A549 (cell line): Measurements from ENCODE around the gene TNC.

Experiments used
- GATA3 ChIP-seq: IDR thresholded peaks from 2 replicates; pipeline ENCODE4 v1.6.1; 2012; ENCODE audit warnings: borderline replicate concordance
- HEYL ChIP-seq: fragments of 250-450 bp; sonication (Bioruptor Pico); IDR thresholded peaks from 2 replicates; pipeline ENCODE4 v1.8.0; 2021; ENCODE audit warnings: mild to moderate bottlenecking, moderate library complexity
- MAFK ChIP-seq: fragments of 450-650 bp; IDR thresholded peaks from 2 replicates; pipeline ENCODE4 v1.6.1; 2014; ENCODE audit not compliant: partially characterized antibody
- POLR2A ChIP-seq: IDR thresholded peaks from 2 replicates; pipeline ENCODE4 v1.6.1; 2012; ENCODE audit warnings: mild to moderate bottlenecking, low read length
- RAD21 ChIP-seq, 2 experiments: fragments of >200 bp in 1 of 2; sonication (Bioruptor Twin) in 1 of 2; formaldehyde crosslinking in 1 of 2; IDR thresholded peaks in 1 of 2; conservative IDR thresholded peaks in 1 of 2; 2 replicates in 1 of 2; 3 replicates in 1 of 2; pipeline ENCODE4 v1.6.1; 2012 to 2018; ENCODE audit warnings: inconsistent platforms in 1 of 2
- RFX5 ChIP-seq: fragments of 450-650 bp; IDR thresholded peaks from 2 replicates; pipeline ENCODE4 v1.7.1; 2014; ENCODE audit warnings: antibody characterized with exemption, mild to moderate bottlenecking, moderate library complexity
- RNF2 ChIP-seq: fragments of 200-600 bp; sonication (generic); IDR thresholded peaks from 2 replicates; pipeline ENCODE4 v1.6.1; 2016; ENCODE audit warnings: low read depth, mild to moderate bottlenecking, antibody characterized with exemption, moderate library complexity, borderline replicate concordance
- ZC3H11A ChIP-seq: fragments of 450-650 bp; IDR thresholded peaks from 2 replicates; pipeline ENCODE4 v1.6.1; 2014; ENCODE audit warnings: antibody characterized with exemption, mild to moderate bottlenecking
- TF ChIP-seq, protein P1 (sequence below): IDR thresholded peaks from 2 replicates; pipeline ENCODE4 v1.6.1; 2012
- TF ChIP-seq, protein P2 (sequence below): fragments of 200-600 bp; sonication (generic); IDR thresholded peaks from 2 replicates; pipeline ENCODE4 v1.6.1; 2016; ENCODE audit warnings: antibody characterized with exemption, mild to moderate bottlenecking, moderate library complexity

DNA sequence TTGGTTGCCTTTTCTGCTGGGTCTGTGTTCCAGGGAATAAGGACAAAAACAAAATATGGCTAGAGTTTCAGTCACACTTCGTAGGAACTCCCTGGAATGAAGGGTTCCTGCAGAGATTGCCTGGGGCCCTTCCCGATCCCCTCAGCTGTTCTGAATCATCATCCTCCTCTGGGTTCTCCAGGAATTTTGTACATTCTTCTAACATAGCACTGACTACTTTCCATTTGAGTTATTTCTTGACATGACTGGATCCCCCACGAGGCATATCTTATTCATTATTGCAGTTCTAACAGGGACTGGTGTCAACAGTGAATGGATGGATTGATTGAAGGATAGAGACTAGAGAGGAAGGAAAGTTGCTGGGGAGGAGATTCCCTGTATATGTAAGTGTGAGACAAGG lies 49.2 kb upstream of the TNC start:
- TF ChIP-seq MAFK, result no peak
- no peak for TF ChIP-seq POLR2A
- no peak for TF ChIP-seq RFX5
- TF ChIP-seq, protein P1, sequence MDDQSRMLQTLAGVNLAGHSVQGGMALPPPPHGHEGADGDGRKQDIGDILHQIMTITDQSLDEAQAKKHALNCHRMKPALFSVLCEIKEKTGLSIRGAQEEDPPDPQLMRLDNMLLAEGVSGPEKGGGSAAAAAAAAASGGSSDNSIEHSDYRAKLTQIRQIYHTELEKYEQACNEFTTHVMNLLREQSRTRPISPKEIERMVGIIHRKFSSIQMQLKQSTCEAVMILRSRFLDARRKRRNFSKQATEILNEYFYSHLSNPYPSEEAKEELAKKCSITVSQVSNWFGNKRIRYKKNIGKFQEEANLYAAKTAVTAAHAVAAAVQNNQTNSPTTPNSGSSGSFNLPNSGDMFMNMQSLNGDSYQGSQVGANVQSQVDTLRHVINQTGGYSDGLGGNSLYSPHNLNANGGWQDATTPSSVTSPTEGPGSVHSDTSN, result no peak
- TF ChIP-seq GATA3, result no peak
- no peak for TF ChIP-seq RNF2
- no peak for TF ChIP-seq ZC3H11A
- TF ChIP-seq RAD21 (conservative IDR thresholded peaks at IDR 0.05 in 1 of 2, IDR thresholded peaks at IDR 0.05 in 1 of 2), result no peak
- TF ChIP-seq HEYL, result no peak
- TF ChIP-seq, protein P2, sequence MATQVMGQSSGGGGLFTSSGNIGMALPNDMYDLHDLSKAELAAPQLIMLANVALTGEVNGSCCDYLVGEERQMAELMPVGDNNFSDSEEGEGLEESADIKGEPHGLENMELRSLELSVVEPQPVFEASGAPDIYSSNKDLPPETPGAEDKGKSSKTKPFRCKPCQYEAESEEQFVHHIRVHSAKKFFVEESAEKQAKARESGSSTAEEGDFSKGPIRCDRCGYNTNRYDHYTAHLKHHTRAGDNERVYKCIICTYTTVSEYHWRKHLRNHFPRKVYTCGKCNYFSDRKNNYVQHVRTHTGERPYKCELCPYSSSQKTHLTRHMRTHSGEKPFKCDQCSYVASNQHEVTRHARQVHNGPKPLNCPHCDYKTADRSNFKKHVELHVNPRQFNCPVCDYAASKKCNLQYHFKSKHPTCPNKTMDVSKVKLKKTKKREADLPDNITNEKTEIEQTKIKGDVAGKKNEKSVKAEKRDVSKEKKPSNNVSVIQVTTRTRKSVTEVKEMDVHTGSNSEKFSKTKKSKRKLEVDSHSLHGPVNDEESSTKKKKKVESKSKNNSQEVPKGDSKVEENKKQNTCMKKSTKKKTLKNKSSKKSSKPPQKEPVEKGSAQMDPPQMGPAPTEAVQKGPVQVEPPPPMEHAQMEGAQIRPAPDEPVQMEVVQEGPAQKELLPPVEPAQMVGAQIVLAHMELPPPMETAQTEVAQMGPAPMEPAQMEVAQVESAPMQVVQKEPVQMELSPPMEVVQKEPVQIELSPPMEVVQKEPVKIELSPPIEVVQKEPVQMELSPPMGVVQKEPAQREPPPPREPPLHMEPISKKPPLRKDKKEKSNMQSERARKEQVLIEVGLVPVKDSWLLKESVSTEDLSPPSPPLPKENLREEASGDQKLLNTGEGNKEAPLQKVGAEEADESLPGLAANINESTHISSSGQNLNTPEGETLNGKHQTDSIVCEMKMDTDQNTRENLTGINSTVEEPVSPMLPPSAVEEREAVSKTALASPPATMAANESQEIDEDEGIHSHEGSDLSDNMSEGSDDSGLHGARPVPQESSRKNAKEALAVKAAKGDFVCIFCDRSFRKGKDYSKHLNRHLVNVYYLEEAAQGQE, result no peak
